GDM1 (cell line): Measurements from ENCODE around the gene CUX1.
"Not testable (repeated sequence)": the region's sequence is repeated elsewhere in the genome, so short reads cannot be mapped to it uniquely, and the experiment has no call there.

Source experiments
- DNase-seq: peaks from one replicate; lab custom pipeline; 2025; lab: John Stamatoyannopoulos, UW

The CUX1 gene

DNA sequence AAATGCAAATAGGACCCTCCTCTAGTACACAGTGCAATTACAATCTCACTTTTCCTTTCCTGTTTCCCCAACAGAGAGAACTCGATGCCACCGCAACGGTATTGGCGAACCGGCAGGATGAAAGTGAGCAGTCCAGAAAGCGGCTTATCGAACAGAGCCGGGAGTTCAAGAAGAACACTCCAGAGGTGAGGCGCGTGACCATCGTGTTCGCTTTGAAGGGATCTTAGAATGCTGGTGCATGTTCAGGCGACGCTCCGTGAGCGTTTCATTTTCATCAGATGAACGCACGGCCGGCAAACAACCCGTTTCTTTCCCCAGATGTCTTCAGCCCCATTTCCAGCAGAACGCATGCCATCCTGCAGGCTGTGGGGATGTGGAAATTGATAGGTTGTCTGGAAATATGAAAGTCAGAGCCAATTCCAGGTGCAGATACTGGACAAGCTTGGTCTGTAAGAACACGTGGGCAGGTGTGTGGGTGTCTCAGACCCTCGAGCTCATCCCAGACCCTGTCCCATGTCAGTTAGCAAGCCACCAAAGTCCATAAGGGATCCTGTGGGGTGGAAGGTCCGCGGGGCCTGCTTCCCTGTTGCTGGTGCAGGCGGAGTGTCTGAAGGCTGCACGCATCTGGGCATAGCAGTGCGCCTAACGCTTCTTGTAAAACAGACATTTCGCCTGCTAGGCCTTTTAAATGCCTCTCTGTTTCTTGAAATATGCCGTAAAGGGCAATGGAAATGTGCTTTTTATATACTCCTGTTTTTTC, 98.8 kb downstream of the CUX1 start:
- no peak for DNase-seq

DNA sequence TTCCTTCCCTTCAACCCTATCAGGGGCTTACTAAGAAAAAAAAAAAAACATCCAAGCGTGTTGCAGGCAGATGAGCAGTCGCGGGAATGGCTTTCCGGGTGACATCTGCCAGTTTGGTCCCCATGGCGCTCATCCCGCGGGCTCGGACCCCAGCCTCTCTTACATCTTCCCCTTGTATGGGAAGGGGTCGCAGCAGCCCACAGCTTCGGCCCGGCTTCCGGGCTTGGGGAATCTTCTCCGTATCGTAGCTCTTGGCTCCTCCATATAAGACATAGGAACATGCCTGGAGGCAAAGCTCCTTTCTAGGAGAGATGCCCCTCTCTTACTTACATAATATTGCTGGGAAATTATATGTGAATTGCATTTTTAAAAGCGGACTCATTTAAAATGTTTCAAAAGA, 99.5 kb downstream of the CUX1 start:
- no peak for DNase-seq

- DNase-seq = no peak
Observed at GRCh38 chr7:101917566-101917965, 100.1 kb downstream of the CUX1 start.

DNA sequence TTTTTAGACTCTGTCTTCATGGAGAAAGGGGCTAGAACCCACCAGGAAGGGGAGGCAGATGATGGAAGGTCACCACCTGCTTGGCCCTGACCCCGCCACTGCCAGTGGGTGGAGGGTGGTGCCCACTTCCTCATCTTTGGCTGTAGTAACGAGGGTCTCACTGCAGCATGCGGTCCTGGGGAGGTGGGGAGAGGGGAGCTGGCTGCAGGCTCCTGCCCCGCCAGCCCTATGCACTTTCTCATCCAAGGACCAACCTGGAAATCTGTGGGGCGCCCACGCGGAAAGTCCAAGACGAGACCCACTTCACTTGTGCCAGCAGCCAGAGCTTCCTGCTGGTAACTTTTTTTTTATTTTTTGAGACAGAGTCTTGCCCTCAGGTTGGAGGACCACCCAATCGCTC, 101.0 kb downstream of the CUX1 start:
- no peak for DNase-seq

GRCh38 chr7:101919363-101920115, 102.1 kb downstream of the CUX1 start:
- no peak for DNase-seq

- no peak for DNase-seq
Observed at GRCh38 chr7:101921061-101921460, 103.6 kb downstream of the CUX1 start.

DNA sequence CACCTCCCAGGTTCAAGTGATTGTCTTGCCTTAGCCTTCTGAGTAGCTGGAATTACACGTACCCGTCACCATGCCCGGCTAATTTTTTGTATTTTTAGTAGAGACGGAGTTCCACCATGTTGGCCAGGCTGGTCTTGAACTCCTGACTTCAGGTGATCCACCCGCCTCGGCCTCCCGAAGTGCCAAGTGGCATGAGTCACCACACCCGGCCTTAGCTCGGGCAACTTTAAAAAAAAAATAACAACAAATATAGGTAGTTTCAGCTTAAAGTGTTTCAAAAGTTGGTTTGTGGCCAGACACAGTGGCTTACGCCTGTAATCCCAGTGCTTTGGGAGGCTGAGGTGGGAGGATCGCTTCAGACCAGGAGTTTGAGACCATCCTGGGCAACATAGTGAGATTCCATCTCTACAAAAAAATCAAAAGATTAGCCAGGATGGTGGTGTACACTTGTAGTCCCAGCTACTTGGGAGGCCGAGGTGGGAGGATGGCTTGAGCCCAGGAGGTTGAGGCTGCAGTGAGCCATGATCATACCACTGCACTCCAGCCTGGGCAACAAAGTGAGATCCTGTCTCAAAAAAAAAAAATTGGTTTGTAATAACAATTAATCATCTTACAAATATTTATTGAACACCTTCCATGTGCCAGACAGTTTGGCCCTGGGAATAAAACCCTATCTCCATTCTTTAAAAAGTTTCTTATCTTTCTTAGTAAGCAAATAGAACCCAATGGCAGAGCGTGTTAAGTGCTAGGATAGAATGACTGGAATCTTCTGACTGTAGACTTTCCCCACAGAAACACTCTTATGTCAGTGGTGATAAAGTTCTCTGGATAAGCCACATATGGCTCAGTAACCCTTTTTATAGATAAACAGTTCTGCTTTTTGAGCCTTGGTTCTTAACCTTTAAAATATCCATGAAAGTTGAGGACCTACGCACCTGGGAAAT, 104.4 kb downstream of the CUX1 start:
- DNase-seq = not testable (repeated sequence)

DNA sequence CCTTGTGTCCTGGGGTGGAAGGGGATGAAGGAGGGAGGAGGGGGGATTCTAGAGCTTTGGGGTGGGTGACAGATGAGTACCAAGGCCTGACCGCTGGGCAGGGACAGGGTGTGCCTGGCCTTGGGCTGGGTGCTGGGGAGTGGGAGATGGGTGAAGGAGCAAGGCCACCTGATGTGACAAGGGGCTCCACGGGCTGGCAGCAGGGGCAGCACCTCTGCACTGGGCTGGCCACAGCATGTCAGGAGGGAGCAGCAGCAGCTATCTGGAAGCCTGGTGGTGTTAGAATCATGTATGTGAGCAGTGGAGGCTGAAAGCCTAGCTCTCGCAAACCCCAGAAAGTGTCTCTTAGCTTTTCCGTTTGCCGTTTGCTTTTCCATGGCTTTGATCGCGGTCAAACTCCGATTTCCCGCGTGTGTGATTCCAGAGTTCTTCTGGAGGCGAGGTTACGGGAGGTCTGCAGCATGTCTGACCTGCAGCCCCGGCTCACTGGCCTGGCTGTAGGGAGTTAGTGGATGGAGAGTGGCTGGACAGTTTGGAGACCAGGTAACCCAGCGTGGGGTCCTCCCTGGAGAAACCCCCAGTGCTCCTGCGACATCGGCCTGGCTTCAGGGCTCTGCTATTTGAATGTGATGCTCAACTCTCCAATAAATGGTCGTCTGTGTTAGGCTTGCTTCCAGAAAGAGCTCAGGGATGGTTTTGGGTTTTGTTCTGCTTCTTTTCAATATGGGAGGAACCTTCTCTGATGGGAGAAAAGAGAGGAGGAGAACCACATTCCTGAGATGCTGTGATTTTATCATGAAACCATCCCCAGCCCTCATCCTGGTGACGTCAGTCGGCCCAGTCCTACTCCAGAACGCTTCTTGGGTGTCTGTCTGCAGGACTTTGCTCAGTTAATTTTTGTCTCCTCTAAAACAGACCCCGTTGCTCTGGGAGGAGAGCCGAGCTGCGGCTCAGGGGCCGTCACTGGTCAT, 105.5 kb downstream of the CUX1 start:
- DNase-seq = no peak

GRCh38 chr7:101923602-101923985, 106.2 kb downstream of the CUX1 start:
- DNase-seq = no peak

GRCh38 chr7:101924171-101924570, 106.7 kb downstream of the CUX1 start:
- DNase-seq = no peak

GRCh38 chr7:101926265-101926664, 108.8 kb downstream of the CUX1 start:
- no peak for DNase-seq

GRCh38 chr7:101927389-101927788, 110.0 kb downstream of the CUX1 start:
- no peak for DNase-seq

DNA sequence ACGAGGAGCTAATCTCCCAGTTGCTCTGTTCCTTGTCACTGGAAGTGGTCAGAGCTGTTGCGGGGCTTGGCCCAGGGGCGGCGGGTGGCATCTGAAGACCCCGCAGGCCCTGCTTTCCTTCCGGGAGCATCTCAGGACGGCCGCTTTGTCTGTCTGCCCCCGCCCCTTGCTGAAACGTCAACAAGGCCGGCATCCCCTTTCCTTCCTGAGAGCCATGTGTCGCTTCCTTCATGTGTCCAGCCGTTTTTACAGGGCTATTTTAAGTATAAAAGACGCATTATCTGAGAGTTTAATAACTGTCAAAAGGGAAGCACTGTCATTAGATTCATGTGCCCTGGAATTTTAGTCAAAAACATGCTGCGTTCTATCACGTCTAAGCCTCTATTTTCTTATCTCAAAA, 110.4 kb downstream of the CUX1 start:
- DNase-seq = no peak

DNA sequence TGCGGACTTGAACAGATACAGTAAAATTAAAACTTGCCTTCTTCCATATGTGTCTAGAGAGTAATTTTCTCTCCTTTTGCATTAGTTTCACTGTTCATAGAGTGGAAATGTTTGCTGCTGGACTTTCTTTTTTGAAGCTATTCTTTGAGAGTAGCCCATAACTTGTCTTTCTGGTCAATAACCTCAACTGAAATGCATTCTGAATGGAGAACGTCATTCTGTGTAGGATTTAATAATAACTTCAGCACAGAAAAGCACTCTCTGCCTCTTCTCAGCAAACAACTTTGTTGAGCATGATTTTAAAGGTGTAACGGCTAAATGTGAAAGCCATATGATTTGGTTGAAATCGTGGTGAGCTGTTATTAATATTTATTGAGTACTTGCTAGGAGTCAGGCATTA, 111.8 kb downstream of the CUX1 start:
- DNase-seq = no peak

DNA sequence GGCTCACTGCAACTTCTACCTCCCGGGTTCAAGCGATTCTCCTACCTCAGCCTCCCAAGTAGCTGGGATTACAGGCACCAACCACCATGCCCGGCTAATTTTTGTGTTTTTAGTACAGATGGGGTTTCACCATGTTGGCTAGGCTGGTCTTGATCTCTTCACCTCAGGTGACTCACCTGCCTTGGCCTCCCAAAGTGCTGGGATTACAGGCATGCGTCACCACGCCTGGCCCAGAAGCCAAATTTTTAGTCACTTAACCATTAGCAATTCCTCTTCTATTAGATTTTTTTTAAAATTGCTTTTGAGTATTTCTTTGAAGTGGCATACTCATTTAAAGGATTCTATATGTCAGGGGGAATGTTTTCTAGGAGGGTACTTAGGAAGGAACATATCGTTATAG, 112.5 kb downstream of the CUX1 start:
- not testable (repeated sequence) for DNase-seq

DNA sequence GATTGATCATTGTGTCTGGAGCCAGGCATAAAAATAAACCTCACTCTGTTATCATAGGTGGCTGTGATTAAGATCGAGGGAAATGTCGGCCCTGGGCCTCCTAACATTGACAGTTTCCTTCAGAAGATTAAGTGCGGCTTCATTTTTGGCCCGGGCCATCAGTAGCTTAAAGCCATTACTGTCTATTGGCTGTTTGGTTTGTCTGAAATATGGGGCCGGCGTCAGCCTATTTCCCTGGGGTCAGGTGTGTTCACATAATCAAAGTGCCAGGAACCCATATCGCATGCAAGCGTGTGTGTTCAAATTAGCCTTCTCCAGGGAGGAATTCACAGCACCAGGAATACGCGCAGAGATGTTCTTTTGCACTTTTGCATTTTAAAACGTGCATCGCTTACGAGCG, 114.7 kb downstream of the CUX1 start:
- no peak for DNase-seq

GRCh38 chr7:101933028-101933427, 115.6 kb downstream of the CUX1 start:
- DNase-seq = no peak

DNA sequence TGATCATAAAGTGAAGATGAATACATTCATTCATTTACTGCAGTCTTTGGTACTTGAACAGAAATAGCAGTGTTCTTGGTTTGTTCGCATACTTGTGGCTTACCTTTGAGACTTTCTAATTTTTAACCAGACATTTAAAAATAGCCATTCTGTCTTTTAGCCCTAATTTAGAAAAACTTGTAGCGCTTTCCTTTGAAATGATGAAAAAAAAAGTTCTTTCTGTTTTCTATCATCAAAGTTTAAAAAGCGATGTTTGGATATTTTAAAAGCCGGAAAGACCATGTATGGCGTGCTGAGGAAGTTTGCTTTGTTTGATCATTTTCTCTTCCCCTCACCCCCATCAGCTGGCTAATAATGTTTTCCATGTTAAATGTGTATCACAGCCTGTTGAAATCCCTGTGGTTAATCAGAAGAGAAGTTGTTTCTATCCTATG, 116.3 kb downstream of the CUX1 start:
- DNase-seq = no peak

GRCh38 chr7:101934618-101935017, 117.2 kb downstream of the CUX1 start:
- no peak for DNase-seq

- DNase-seq = no peak
Observed at GRCh38 chr7:101935521-101936141, 118.2 kb downstream of the CUX1 start.

GRCh38 chr7:101936223-101936610, 118.8 kb downstream of the CUX1 start:
- DNase-seq = no peak
